Glutamatergic neuron (in vitro differentiated cells): ENCODE data around the gene ELF1. TPM values are rescaled to one million over a fixed set of nuclear protein-coding genes. Genes with fewer than 3 reads are reported as not detected.

Experiments
- DNase-seq: peaks from one replicate; pipeline ENCODE4 v3.0.0; 2022
- H3K27ac Mint-ChIP-seq: one replicate; pipeline ENCODE4 v1.8.0; 2020; ENCODE audit warnings: mild to moderate bottlenecking, mixed read lengths, inconsistent platforms; ENCODE audit not compliant: unreplicated experiment
- H3K27me3 Mint-ChIP-seq: one replicate; pipeline ENCODE4 v1.8.0; 2020; ENCODE audit warnings: mild to moderate bottlenecking, moderate library complexity, mixed read lengths, inconsistent platforms; ENCODE audit not compliant: unreplicated experiment
- H3K36me3 Mint-ChIP-seq: one replicate; pipeline ENCODE4 v1.8.0; 2020; ENCODE audit warnings: mild to moderate bottlenecking, mixed read lengths, inconsistent platforms; ENCODE audit not compliant: unreplicated experiment
- H3K4me1 Mint-ChIP-seq: one replicate; pipeline ENCODE4 v1.8.0; 2020; ENCODE audit warnings: mild to moderate bottlenecking, low read depth, mixed read lengths, inconsistent platforms; ENCODE audit not compliant: unreplicated experiment
- H3K4me3 Mint-ChIP-seq: one replicate; pipeline ENCODE4 v1.8.0; 2020; ENCODE audit warnings: mild to moderate bottlenecking, mixed read lengths, inconsistent platforms; ENCODE audit not compliant: unreplicated experiment
- H3K9me3 Mint-ChIP-seq: one replicate; pipeline ENCODE4 v1.8.0; 2020; ENCODE audit warnings: mild to moderate bottlenecking, moderate library complexity, mixed read lengths, inconsistent platforms; ENCODE audit not compliant: unreplicated experiment
- CTCF ChIP-seq: fragments of 200-600 bp; sonication (generic); IDR thresholded peaks from one replicate; pipeline ENCODE4 v1.5.0; 2021; ENCODE audit not compliant: partially characterized antibody, unreplicated experiment
- total RNA-seq: library from RNA; stranded (reverse); fragmentation: NEBNext Ultra II Directional; extraction: Animal tissue kit (Norgen Biotek cat#: 25700); gene quantifications from one replicate; pipeline ENCODE4 v1.2.1, GENCODE V29; 2021; ENCODE audit not compliant: unreplicated experiment

ELF1 gene
- total RNA-seq, 1 donor from 2014 or later, result 9.8 TPM

DNA sequence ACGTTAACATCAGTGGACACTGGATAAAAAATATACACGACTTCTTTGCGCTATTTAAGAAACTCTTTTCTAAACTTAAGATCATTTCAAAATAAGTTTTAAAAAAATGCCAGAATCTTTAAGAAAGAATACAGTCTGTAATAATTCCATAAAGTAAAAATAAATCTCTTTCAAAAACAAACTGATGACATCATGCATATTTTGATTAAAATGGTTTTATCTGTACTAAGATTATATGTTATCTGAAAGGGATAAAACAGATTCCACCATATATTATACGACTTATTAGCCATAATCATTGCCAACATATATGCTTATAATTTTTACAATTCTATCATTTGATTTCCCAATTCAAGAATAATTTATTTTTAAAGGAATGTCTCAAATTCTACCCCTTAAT lies 15.3 kb upstream of the ELF1 start:
- no peak for DNase-seq
- Mint-ChIP-seq H3K4me3 (no peak overlapping the region), H3K27ac (no peak overlapping the region), H3K36me3 (no peaks in the 10 kb centered on the region), H3K4me1 (no peaks in the 10 kb centered on the region), H3K9me3 (peaks cover 2% of the 10 kb centered on the region), H3K27me3 (no peaks in the 10 kb centered on the region)
- no peak for TF ChIP-seq CTCF

DNA sequence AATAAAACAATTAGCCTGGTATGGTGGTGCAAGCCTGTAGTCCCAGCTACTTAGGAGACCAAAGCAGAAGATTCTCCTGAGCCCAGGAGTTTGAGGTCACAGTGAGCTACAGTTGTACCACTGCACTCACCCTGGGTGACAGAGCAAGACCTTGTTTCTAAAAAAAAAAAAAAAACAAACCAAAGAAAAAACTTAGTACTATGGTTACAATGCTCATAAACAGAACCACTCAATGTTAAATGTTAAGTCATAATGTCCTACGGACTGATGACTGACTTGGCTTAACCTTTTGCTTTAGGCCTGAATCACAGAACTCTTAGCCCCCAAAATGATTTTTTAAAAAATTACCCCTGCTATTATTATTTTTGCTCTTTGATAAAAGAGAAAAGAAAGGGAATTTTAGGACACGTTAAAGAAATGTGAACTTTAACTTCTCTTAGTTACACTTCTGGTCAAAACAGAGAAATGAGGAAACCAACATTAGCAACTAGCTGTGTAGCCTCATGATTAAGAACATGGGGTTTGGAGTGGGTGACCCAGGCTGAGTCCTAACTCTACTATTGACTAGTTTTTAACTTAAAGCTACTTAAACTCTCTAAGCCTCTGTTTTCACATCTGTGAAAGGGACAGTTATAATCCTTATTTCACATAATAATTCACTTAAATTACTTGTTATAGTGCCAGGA lies 13.7 kb upstream of the ELF1 start:
- no peaks in the 10 kb centered on the region for H3K4me1 Mint-ChIP-seq
- no peaks in the 10 kb centered on the region for H3K36me3 Mint-ChIP-seq
- H3K4me3 Mint-ChIP-seq, result no peak overlapping the region
- no peak overlapping the region for H3K27ac Mint-ChIP-seq
- no peak for DNase-seq
- no peaks in the 10 kb centered on the region for H3K27me3 Mint-ChIP-seq
- H3K9me3 Mint-ChIP-seq, result peaks cover 1% of the 10 kb centered on the region
- TF ChIP-seq CTCF, result no peak

GRCh38 chr13:41029629-41030028 lies 10.5 kb upstream of the ELF1 start:
- Mint-ChIP-seq H3K27ac (no peak overlapping the region), H3K9me3 (no peaks in the 10 kb centered on the region), H3K36me3 (no peaks in the 10 kb centered on the region), H3K4me1 (no peaks in the 10 kb centered on the region), H3K27me3 (no peaks in the 10 kb centered on the region), H3K4me3 (no peak overlapping the region)
- TF ChIP-seq CTCF, result no peak
- no peak for DNase-seq

- no peak for DNase-seq
- H3K27ac Mint-ChIP-seq, result no peak overlapping the region
- H3K4me3 Mint-ChIP-seq, result no peak overlapping the region
- H3K27me3 Mint-ChIP-seq, result no peaks in the 10 kb centered on the region
- TF ChIP-seq CTCF, result no peak
- no peaks in the 10 kb centered on the region for H3K9me3 Mint-ChIP-seq
- H3K36me3 Mint-ChIP-seq, result no peaks in the 10 kb centered on the region
- no peaks in the 10 kb centered on the region for H3K4me1 Mint-ChIP-seq
Observed at GRCh38 chr13:41028051-41028450, 8.9 kb upstream of the ELF1 start.

GRCh38 chr13:41026788-41027187 lies 7.7 kb upstream of the ELF1 start:
- no peak for DNase-seq
- no peak overlapping the region for H3K27ac Mint-ChIP-seq
- H3K9me3 Mint-ChIP-seq, result no peaks in the 10 kb centered on the region
- no peak for TF ChIP-seq CTCF
- no peaks in the 10 kb centered on the region for H3K4me1 Mint-ChIP-seq
- no peak overlapping the region for H3K4me3 Mint-ChIP-seq
- H3K27me3 Mint-ChIP-seq, result no peaks in the 10 kb centered on the region
- H3K36me3 Mint-ChIP-seq, result no peaks in the 10 kb centered on the region
